Activated T-helper 2 cell treated with anti-CD3 and anti-CD28 coated beads, Interferon-gamma antibody, Interleukin-2, Interleukin-4, amounts not matched to agents 10 μg/mL and 5 μg/mL and 100 μg/mL, durations not matched to agents 14 hours and 24 hours and 36 hours (primary cell): ENCODE data around the gene RGSL1. TPM values are rescaled to one million over a fixed set of nuclear protein-coding genes. Genes with fewer than 3 reads are reported as not detected.
"Not testable (repeated sequence)": the region's sequence is repeated elsewhere in the genome, so short reads cannot be mapped to it uniquely, and the experiment has no call there.

Experiments
- DNase-seq: peaks from one replicate; pipeline ENCODE4 v3.0.0; 2021; ENCODE audit warnings: low spot score
- H3K27ac Mint-ChIP-seq: one replicate; pipeline ENCODE4 v1.8.0; 2021; ENCODE audit warnings: mixed read lengths
- H3K27me3 Mint-ChIP-seq: one replicate; pipeline ENCODE4 v1.8.0; 2021; ENCODE audit warnings: low read depth, mixed read lengths
- H3K36me3 Mint-ChIP-seq: one replicate; pipeline ENCODE4 v1.8.0; 2021; ENCODE audit warnings: low read depth, mixed read lengths
- H3K4me1 Mint-ChIP-seq: one replicate; pipeline ENCODE4 v1.8.0; 2021; ENCODE audit warnings: low read depth, mixed read lengths
- H3K4me3 Mint-ChIP-seq: one replicate; pipeline ENCODE4 v1.8.0; 2021; ENCODE audit warnings: low read depth, mild to moderate bottlenecking, moderate library complexity, mixed read lengths
- H3K9me3 Mint-ChIP-seq: one replicate; pipeline ENCODE4 v1.8.0; 2021; ENCODE audit warnings: mixed read lengths
- intact Hi-C: fragments of 100-400 bp; cut with micrococcal nuclease; formaldehyde crosslinking; loops from one replicate; pipeline ENCODE4 v1.15.1; 2023
- total RNA-seq: library from RNA; stranded (reverse); gene quantifications from 2 replicates; pipeline ENCODE4 v1.2.3, GENCODE V29; 2022

The RGSL1 gene
- total RNA-seq, 1 donor from 2014 or later = not detected

- no peaks in the 10 kb centered on the region for H3K36me3 Mint-ChIP-seq
- no peak overlapping the region for H3K4me3 Mint-ChIP-seq
- H3K9me3 Mint-ChIP-seq = no peaks in the 10 kb centered on the region
- H3K27ac Mint-ChIP-seq = no peak overlapping the region
- peaks cover 4% of the 10 kb centered on the region for H3K27me3 Mint-ChIP-seq
- no peak for DNase-seq
- intact Hi-C loops = no loop called here
- no peaks in the 10 kb centered on the region for H3K4me1 Mint-ChIP-seq
These were observed 57.7 kb downstream of the RGSL1 start for GRCh38 chr1:182507685-182508084.

GRCh38 chr1:182515556-182515955 is 65.6 kb downstream of the RGSL1 start:
- Mint-ChIP-seq H3K9me3 (no peaks in the 10 kb centered on the region), H3K27me3 (peaks cover 16% of the 10 kb centered on the region), H3K27ac (no peak overlapping the region), H3K4me1 (no peaks in the 10 kb centered on the region), H3K36me3 (no peaks in the 10 kb centered on the region), H3K4me3 (no peak overlapping the region)
- intact Hi-C loops = no loop called here
- DNase-seq = no peak

DNA sequence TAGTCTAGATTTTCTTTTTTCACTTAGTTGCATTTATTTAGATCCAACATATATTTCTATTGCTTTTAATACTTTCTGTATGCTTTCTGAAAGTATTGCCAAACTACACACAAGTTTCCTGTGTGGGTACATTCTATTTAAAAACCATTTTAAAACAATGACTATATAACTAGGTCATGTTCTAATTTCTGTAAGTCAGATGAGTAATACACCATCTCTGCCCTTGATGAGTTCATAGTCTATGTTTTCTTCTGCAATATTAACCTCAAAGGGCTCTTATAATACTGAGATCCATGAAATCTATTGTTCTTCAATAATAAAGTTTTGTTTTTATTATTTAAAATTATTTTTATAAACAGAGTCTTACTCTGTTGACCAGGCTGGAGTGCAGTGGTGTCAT is 70.8 kb downstream of the RGSL1 start:
- H3K36me3 Mint-ChIP-seq = no peaks in the 10 kb centered on the region
- H3K27ac Mint-ChIP-seq = no peak overlapping the region
- H3K4me3 Mint-ChIP-seq = no peak overlapping the region
- peaks cover 17% of the 10 kb centered on the region for H3K27me3 Mint-ChIP-seq
- H3K9me3 Mint-ChIP-seq = peaks cover 23% of the 10 kb centered on the region
- no peak for DNase-seq
- H3K4me1 Mint-ChIP-seq = no peaks in the 10 kb centered on the region
- intact Hi-C loops = no loop called here

GRCh38 chr1:182525342-182525741 is 75.4 kb downstream of the RGSL1 start:
- Mint-ChIP-seq H3K27ac (no peak overlapping the region), H3K36me3 (no peaks in the 10 kb centered on the region), H3K4me1 (no peaks in the 10 kb centered on the region), H3K9me3 (peaks cover 29% of the 10 kb centered on the region), H3K4me3 (no peak overlapping the region), H3K27me3 (peaks cover 1% of the 10 kb centered on the region)
- DNase-seq = no peak
- intact Hi-C loops = no loop called here

- Mint-ChIP-seq H3K27ac (no peak overlapping the region), H3K9me3 (peaks cover 29% of the 10 kb centered on the region), H3K4me1 (no peaks in the 10 kb centered on the region), H3K36me3 (no peaks in the 10 kb centered on the region), H3K27me3 (peaks cover 3% of the 10 kb centered on the region), H3K4me3 (no peak overlapping the region)
- intact Hi-C loops = no loop called here
- no peak for DNase-seq
These were observed 77.7 kb downstream of the RGSL1 start for GRCh38 chr1:182527680-182528079.

GRCh38 chr1:182528206-182528605 is 78.3 kb downstream of the RGSL1 start:
- H3K27ac Mint-ChIP-seq, H3K27me3 Mint-ChIP-seq, H3K36me3 Mint-ChIP-seq, DNase-seq, intact Hi-C loops, H3K4me3 Mint-ChIP-seq, H3K4me1 Mint-ChIP-seq: not testable (repeated sequence)
- H3K9me3 Mint-ChIP-seq = peaks cover 29% of the 10 kb centered on the region

DNA sequence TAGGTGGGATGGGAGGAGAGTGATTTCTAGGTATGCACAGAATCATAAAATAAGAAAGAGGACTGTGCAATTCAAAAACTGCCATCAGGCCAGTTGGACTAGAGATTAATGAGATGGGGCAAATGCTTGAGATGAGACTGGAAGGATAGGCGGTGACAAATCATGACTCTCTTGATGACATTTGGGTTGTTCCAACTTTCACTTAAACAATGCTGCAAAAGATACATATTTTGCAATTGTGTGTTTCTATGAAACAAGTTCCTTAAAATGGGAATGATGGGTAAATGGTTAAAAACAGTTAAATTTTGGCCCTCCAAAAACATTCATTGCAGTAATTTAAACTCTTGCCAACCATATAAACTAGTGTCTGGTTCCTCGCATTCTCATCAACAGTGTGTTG is 84.0 kb downstream of the RGSL1 start:
- Mint-ChIP-seq H3K36me3 (no peaks in the 10 kb centered on the region), H3K27ac (no peak overlapping the region), H3K9me3 (no peaks in the 10 kb centered on the region), H3K4me3 (no peak overlapping the region), H3K27me3 (peaks cover 12% of the 10 kb centered on the region), H3K4me1 (no peaks in the 10 kb centered on the region)
- no peak for DNase-seq
- intact Hi-C loops = no loop called here

- H3K36me3 Mint-ChIP-seq = no peaks in the 10 kb centered on the region
- intact Hi-C loops = no loop called here
- no peaks in the 10 kb centered on the region for H3K4me1 Mint-ChIP-seq
- H3K9me3 Mint-ChIP-seq = no peaks in the 10 kb centered on the region
- no peak overlapping the region for H3K27ac Mint-ChIP-seq
- no peak overlapping the region for H3K4me3 Mint-ChIP-seq
- no peak for DNase-seq
- peaks cover 15% of the 10 kb centered on the region for H3K27me3 Mint-ChIP-seq
These were observed 99.4 kb downstream of the RGSL1 start for GRCh38 chr1:182549346-182549745.

- no peak overlapping the region for H3K4me3 Mint-ChIP-seq
- peaks cover 12% of the 10 kb centered on the region for H3K27me3 Mint-ChIP-seq
These were observed 99.9 kb downstream of the RGSL1 start for GRCh38 chr1:182549811-182550210.

DNA sequence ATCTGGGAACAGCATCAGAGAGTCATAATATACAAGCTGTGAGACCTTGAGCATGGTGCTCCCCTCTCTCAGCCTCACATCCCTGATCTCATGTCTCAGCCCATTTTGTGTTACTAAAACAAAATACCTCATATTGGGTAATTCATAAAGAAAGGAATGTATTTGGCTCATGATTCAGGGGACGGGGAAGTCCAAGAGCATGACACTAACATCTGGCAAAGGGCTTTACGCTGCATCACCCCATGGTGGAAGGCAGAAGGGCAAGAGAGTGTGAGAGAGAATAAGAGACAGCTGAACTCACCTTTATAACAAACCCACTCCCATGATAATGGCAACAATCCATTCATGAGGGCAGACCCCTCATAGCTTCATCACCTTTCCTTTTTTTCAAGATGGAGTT is 102.6 kb downstream of the RGSL1 start:
- Mint-ChIP-seq H3K9me3 (no peaks in the 10 kb centered on the region), H3K27ac (no peak overlapping the region), H3K4me1 (no peaks in the 10 kb centered on the region), H3K4me3 (no peak overlapping the region), H3K36me3 (no peaks in the 10 kb centered on the region), H3K27me3 (peaks cover 1% of the 10 kb centered on the region)
- intact Hi-C loops = no loop called here
- no peak for DNase-seq

More at GRCh38 chr1:182549811-182550210, 99.9 kb downstream of the RGSL1 start:
- intact Hi-C loops = no loop called here
- Mint-ChIP-seq H3K4me1 (no peaks in the 10 kb centered on the region), H3K27ac (no peak overlapping the region), H3K9me3 (no peaks in the 10 kb centered on the region), H3K36me3 (no peaks in the 10 kb centered on the region)
- no peak for DNase-seq

DNA sequence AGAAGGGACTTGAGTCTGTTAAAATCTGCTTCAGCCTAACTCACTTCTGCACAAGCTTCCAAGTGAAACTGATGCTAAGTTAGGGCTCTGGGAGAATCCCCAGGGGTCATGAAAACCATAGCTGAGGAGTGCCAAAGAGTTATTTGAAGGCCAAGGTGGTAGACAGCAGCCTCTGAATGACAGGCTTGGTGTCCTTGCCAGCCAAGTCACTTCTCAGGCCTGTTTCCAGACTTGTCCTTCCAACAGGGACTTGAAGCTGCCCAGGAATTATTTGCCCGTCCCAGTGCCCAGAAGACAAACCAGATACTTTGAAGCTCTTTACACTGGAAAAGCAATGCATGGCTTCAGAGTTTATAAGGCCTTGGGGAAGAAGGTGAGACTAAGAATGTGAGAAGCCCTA is 105.5 kb downstream of the RGSL1 start:
- no peaks in the 10 kb centered on the region for H3K36me3 Mint-ChIP-seq
- intact Hi-C loops = no loop called here
- DNase-seq = no peak
- no peaks in the 10 kb centered on the region for H3K9me3 Mint-ChIP-seq
- no peaks in the 10 kb centered on the region for H3K27me3 Mint-ChIP-seq
- no peak overlapping the region for H3K27ac Mint-ChIP-seq
- H3K4me3 Mint-ChIP-seq = no peak overlapping the region
- no peaks in the 10 kb centered on the region for H3K4me1 Mint-ChIP-seq

GRCh38 chr1:182556279-182556678 is 106.3 kb downstream of the RGSL1 start:
- Mint-ChIP-seq H3K9me3 (no peaks in the 10 kb centered on the region), H3K27ac (no peak overlapping the region), H3K4me3 (no peak overlapping the region), H3K4me1 (no peaks in the 10 kb centered on the region), H3K27me3 (no peaks in the 10 kb centered on the region), H3K36me3 (no peaks in the 10 kb centered on the region)
- no peak for DNase-seq
- intact Hi-C loops = no loop called here

DNA sequence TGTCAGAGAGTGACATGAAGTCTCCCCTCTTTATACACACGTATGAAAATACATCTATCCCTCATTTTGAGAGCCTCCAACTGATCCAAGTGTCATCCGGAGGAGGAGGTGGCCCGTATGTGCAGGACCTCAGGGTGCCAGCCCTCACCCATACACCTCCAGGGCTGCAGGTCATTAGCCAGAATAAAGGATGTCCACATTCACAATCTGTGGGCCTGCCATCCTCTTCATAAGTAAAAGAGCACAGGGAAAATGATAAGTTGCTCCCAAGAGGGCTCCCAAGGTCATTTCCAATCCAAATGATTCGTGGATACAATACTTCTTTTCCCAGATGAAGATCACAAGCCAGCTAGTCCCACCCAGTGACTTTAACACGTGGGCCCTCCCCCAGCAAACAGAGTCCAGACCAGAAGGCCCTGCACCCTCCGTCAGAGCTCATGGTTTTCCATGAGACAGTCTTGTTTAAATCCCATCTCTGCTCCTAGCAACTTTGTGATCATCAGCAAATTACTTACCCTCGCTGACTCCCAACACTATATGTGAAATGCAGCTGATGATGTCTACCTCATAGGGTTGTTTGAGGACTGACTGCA is 110.5 kb downstream of the RGSL1 start:
- Mint-ChIP-seq H3K27ac (no peak overlapping the region), H3K9me3 (no peaks in the 10 kb centered on the region), H3K4me3 (no peak overlapping the region), H3K4me1 (peaks cover 2% of the 10 kb centered on the region), H3K36me3 (no peaks in the 10 kb centered on the region), H3K27me3 (peaks cover 6% of the 10 kb centered on the region)
- intact Hi-C loops = no loop called here
- no peak for DNase-seq

DNA sequence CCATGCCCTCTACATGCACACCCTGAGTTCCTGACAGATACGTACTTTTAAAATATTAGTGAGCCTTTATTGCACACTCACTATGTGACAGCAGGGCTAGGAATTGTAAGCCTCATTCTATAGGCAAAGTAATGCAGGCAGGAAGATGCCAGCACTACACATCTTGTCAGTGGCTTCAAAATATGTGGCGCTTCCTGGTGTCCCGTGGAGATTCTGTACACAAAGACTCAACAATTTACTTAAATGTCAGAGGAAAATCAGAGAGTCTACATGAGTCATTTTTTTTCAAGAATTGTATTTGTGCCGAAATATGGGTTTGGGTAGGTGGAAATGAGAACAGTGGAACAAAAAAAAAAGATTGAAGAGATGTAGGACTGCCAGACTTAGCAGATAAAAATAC is 111.5 kb downstream of the RGSL1 start:
- intact Hi-C loops = no loop called here
- H3K27me3 Mint-ChIP-seq = peaks cover 6% of the 10 kb centered on the region
- no peak for DNase-seq
- H3K4me3 Mint-ChIP-seq = no peak overlapping the region
- H3K36me3 Mint-ChIP-seq = no peaks in the 10 kb centered on the region
- H3K27ac Mint-ChIP-seq = no peak overlapping the region
- peaks cover 2% of the 10 kb centered on the region for H3K4me1 Mint-ChIP-seq
- no peaks in the 10 kb centered on the region for H3K9me3 Mint-ChIP-seq
